Tibial nerve (tissue), 4 donors: ENCODE results near the gene SKAP2. TPM values are rescaled to one million over a fixed set of nuclear protein-coding genes. Genes with fewer than 3 reads are reported as not detected.

Experiments used
- DNase-seq, 2 donors: peaks; one replicate each; pipeline ENCODE4 v3.0.0-alpha.2; 2019; ENCODE audit warnings: low spot score in 2 of 2
- H3K27ac ChIP-seq, 4 donors: fragments of 200-600 bp; sonication (generic) in 3 of 4; one replicate each; pipeline ENCODE4 v1.5.1; 2017 to 2019; ENCODE audit warnings: mild to moderate bottlenecking in 1 of 4
- H3K27me3 ChIP-seq, 2 donors: fragments of 200-600 bp; sonication (generic) in 1 of 2; one replicate each; pipeline versions ENCODE4 v1.5.1 to v1.6.0; 2017 to 2019
- H3K36me3 ChIP-seq, 3 donors: fragments of 200-600 bp; sonication (generic); one replicate each; pipeline ENCODE4 v1.5.1; 2018 to 2019
- H3K4me1 ChIP-seq, 4 donors: fragments of 200-600 bp; sonication (generic) in 3 of 4; one replicate each; pipeline ENCODE4 v1.5.1; 2017 to 2019
- H3K4me3 ChIP-seq, 4 donors: fragments of 200-600 bp; sonication (generic) in 3 of 4; one replicate each; pipeline ENCODE4 v1.5.1; 2017 to 2019; ENCODE audit warnings: mild to moderate bottlenecking in 1 of 4, moderate library complexity in 1 of 4
- H3K9me3 ChIP-seq, 4 donors: fragments of 200-600 bp; sonication (generic) in 3 of 4; one replicate each; pipeline ENCODE4 v1.5.1; 2017 to 2019
- CTCF ChIP-seq, 5 experiments: fragments of 200-600 bp in 3 of 5; fragments of 450-650 bp in 2 of 5; sonication (generic) in 3 of 5; IDR thresholded peaks; one replicate each; pipeline ENCODE4 v1.5.1; 2016 to 2019; ENCODE audit warnings: antibody characterized with exemption in 5 of 5, mild to moderate bottlenecking in 3 of 5, moderate library complexity in 2 of 5
- EP300 ChIP-seq, 2 donors: sonication (generic); formaldehyde crosslinking; IDR thresholded peaks; one replicate each; pipeline ENCODE4 v1.6.1; 2017; ENCODE audit warnings: antibody characterized with exemption in 2 of 2, mild to moderate bottlenecking in 1 of 2
- POLR2A ChIP-seq, 2 donors: fragments of 450-650 bp; IDR thresholded peaks; one replicate each; pipeline ENCODE4 v1.6.1; 2017; ENCODE audit warnings: antibody characterized with exemption in 2 of 2, mild to moderate bottlenecking in 2 of 2, moderate library complexity in 2 of 2
- WGBS, 2 donors: methylation state at CpG; one replicate each; pipeline ENCODE4 v1.1.5; 2018; 5-methylcytosine and 5-hydroxymethylcytosine counted together
- total RNA-seq, 4 donors: library from RNA; depleted of rRNA; stranded (reverse); fragments of >200 nt; gene quantifications; one replicate each; pipeline ENCODE4 v1.1.0, GENCODE V29; 2016

The SKAP2 gene
- total RNA-seq, 4 donors from 2014 or later: 14.1 to 33.7 (median 27.6) TPM

GRCh38 chr7:26857506-26858240, 6.7 kb downstream of the SKAP2 start:
- Histone ChIP-seq H3K36me3 (no peaks in the 10 kb centered on the region), H3K4me3 (peak overlapping the region; percentile 10 to 43 (median 24)), H3K4me1 (peaks cover 0 to 41% (median 5%) of the 10 kb centered on the region in 4 donors), H3K27ac (peak overlapping the region; percentile 30 to 77 (median 51)), H3K27me3 (peaks cover 0 to 7% of the 10 kb centered on the region in 2 donors), H3K9me3 (no peaks in the 10 kb centered on the region)
- WGBS, 2 donors: 39 to 46% methylated on average over 34 of the region's 34 CpGs
- peak in 1 of 2 donors; percentile 35 for TF ChIP-seq EP300 (IDR thresholded peaks at IDR 0.05)
- no peak for TF ChIP-seq POLR2A (IDR thresholded peaks at IDR 0.05)
- TF ChIP-seq CTCF (IDR thresholded peaks at IDR 0.05): no peak
- DNase-seq: peak in 1 of 2 donors; percentile 11

GRCh38 chr7:26857170-26857505, 7.3 kb downstream of the SKAP2 start:
- 45% methylated on average over 4 of the region's 4 CpGs for WGBS, 2 donors
- no peak for TF ChIP-seq POLR2A (IDR thresholded peaks at IDR 0.05)
- TF ChIP-seq CTCF (IDR thresholded peaks at IDR 0.05): no peak
- TF ChIP-seq EP300 (IDR thresholded peaks at IDR 0.05): no peak

GRCh38 chr7:26856176-26856985, 8.0 kb downstream of the SKAP2 start:
- peak overlapping the region in 2 of 4 donors; percentile 17 to 77 for H3K27ac ChIP-seq
- TF ChIP-seq POLR2A (IDR thresholded peaks at IDR 0.05) (no peak), CTCF (IDR thresholded peaks at IDR 0.05) (no peak)
- no peaks in the 10 kb centered on the region for H3K36me3 ChIP-seq
- no peaks in the 10 kb centered on the region for H3K9me3 ChIP-seq
- peaks cover 0 to 7% of the 10 kb centered on the region in 2 donors for H3K27me3 ChIP-seq
- DNase-seq: no peak
- 43 to 49% methylated on average over 3 of the region's 3 CpGs for WGBS, 2 donors
- H3K4me1 ChIP-seq: peaks cover 0 to 32% (median 3%) of the 10 kb centered on the region in 4 donors
- H3K4me3 ChIP-seq: peak overlapping the region in 1 of 4 donors; percentile 43

More at GRCh38 chr7:26857170-26857505, 7.3 kb downstream of the SKAP2 start:
- Histone ChIP-seq H3K4me1 (peaks cover 0 to 35% (median 3%) of the 10 kb centered on the region in 4 donors), H3K9me3 (no peaks in the 10 kb centered on the region), H3K27ac (peak overlapping the region; percentile 30 to 77 (median 51)), H3K4me3 (peak overlapping the region; percentile 10 to 43 (median 24)), H3K36me3 (no peaks in the 10 kb centered on the region), H3K27me3 (peaks cover 0 to 7% of the 10 kb centered on the region in 2 donors)
- DNase-seq: no peak

- Histone ChIP-seq H3K4me1 (peaks cover 0 to 32% (median 3%) of the 10 kb centered on the region in 4 donors), H3K27ac (peak overlapping the region in 1 of 4 donors; percentile 77), H3K9me3 (no peaks in the 10 kb centered on the region), H3K36me3 (no peaks in the 10 kb centered on the region), H3K27me3 (peaks cover 0 to 7% of the 10 kb centered on the region in 2 donors), H3K4me3 (no peak overlapping the region)
- TF ChIP-seq POLR2A (IDR thresholded peaks at IDR 0.05) (no peak), CTCF (IDR thresholded peaks at IDR 0.05) (no peak)
- DNase-seq: no peak
- 82 to 96% methylated on average over 1 of the region's 1 CpG for WGBS, 2 donors
Observed at GRCh38 chr7:26854876-26855855, 9.2 kb downstream of the SKAP2 start.
